HepG2 (cell line): ENCODE measurements around the gene CDK3. TPM values are rescaled to one million over a fixed set of nuclear protein-coding genes. Genes with fewer than 3 reads are reported as not detected.

Experiments
- KLF16 ChIP-seq, 2 experiments: sonication (generic) in 1 of 2; formaldehyde crosslinking in 1 of 2; IDR thresholded peaks; 2 replicates each; pipeline versions ENCODE4 v1.6.1 to v1.8.0; 2016 to 2023; ENCODE audit warnings: missing genetic modification reagents in 2 of 2, missing compliant biosample characterization in 1 of 2
- NPAS2 ChIP-seq: sonication (generic); formaldehyde crosslinking; IDR thresholded peaks from 2 replicates; pipeline ENCODE4 v1.8.0; 2022; ENCODE audit warnings: mild to moderate bottlenecking, missing genetic modification reagents, borderline replicate concordance
- NR2F6 ChIP-seq, 2 experiments: IDR thresholded peaks; 2 replicates each; pipeline ENCODE4 v1.6.1; 2016; ENCODE audit warnings: antibody characterized with exemption in 1 of 2, mild to moderate bottlenecking in 1 of 2
- SOX6 ChIP-seq, 2 experiments: fragments of 450-650 bp in 1 of 2; sonication (generic) in 1 of 2; formaldehyde crosslinking in 1 of 2; IDR thresholded peaks; 2 replicates each; pipeline versions ENCODE4 v1.4.0 to v1.6.1; 2017 to 2020; ENCODE audit warnings: antibody characterized with exemption in 1 of 2, mild to moderate bottlenecking in 1 of 2, missing genetic modification reagents in 1 of 2
- ZBED4 ChIP-seq: sonication (generic); formaldehyde crosslinking; IDR thresholded peaks from 2 replicates; pipeline ENCODE4 v1.4.0; 2020; ENCODE audit warnings: missing genetic modification reagents, borderline replicate concordance
- ZBTB40 ChIP-seq, 2 experiments: fragments of 450-650 bp in 1 of 2; sonication (generic) in 1 of 2; formaldehyde crosslinking in 1 of 2; IDR thresholded peaks; 2 replicates each; pipeline versions ENCODE4 v1.6.1 to v1.8.0; 2016 to 2022; ENCODE audit warnings: antibody characterized with exemption in 1 of 2, mild to moderate bottlenecking in 1 of 2, missing genetic modification reagents in 1 of 2
- ZNF343 ChIP-seq: sonication (generic); formaldehyde crosslinking; IDR thresholded peaks from 2 replicates; pipeline ENCODE4 v1.4.0; 2020; ENCODE audit warnings: mild to moderate bottlenecking, missing genetic modification reagents
- ZNF687 ChIP-seq: sonication (generic); formaldehyde crosslinking; IDR thresholded peaks from 2 replicates; pipeline ENCODE4 v1.5.1; 2020; ENCODE audit warnings: mild to moderate bottlenecking, missing genetic modification reagents, moderate library complexity
- polyA plus RNA-seq, 8 experiments: library from polyadenylated mRNA; depleted of rRNA in 3 of 8; stranded (reverse) in 7 of 8; unstranded in 1 of 8; fragments of >200 nt; fragmentation: Illumina TruSeq in 4 of 8; extraction: Trizol in 4 of 8; gene quantifications; 2 replicates each; pipeline versions ENCODE4 v1.2.1 to v1.2.3, GENCODE V29; 2011 to 2016; ENCODE audit warnings: low read depth in 4 of 8, missing spikeins in 1 of 8, mixed read lengths in 1 of 8; ENCODE audit not compliant: insufficient read depth in 1 of 8
- total RNA-seq, 5 experiments: library from RNA; depleted of rRNA; stranded (reverse); fragments of >200 nt; fragmentation: Illumina TruSeq; extraction: Trizol; gene quantifications; 2 replicates each; pipeline ENCODE4 v1.2.3, GENCODE V29; 2016; ENCODE audit warnings: low read depth in 1 of 5

The CDK3 gene
- total and polyA plus RNA-seq, 2 of the 13 experiments (the other 11 are each of a cell fraction or from before 2014, with no cell fraction given): 5.8 to 11.4 TPM

- TF ChIP-seq ZNF687 (CRISPR knock-in tag) (peak; percentile 68), NPAS2 (CRISPR knock-in tag) (no peak), KLF16 (CRISPR knock-in tag; IDR thresholded peaks at IDR 0.05) (0 out of 4 replicates have a peak, but pooled peaks of 1 of the 2 experiments have one; percentile 52), SOX6 (IDR thresholded peaks at IDR 0.05) (no peak), SOX6 (CRISPR knock-in tag; IDR thresholded peaks at IDR 0.05) (0 out of 2 replicates have a peak, but pooled peaks have one; percentile 44), ZBTB40 (IDR thresholded peaks at IDR 0.05) (no peak), ZBTB40 (CRISPR knock-in tag; IDR thresholded peaks at IDR 0.05) (no peak), NR2F6 (IDR thresholded peaks at IDR 0.05) (no peak; the same call in 1 of the 2 replicates), NR2F6 (CRISPR knock-in tag; IDR thresholded peaks at IDR 0.05) (0 out of 2 replicates have a peak, but pooled peaks have one; percentile 15), ZNF343 (CRISPR knock-in tag) (no peak), ZBED4 (no peak)
Observed at GRCh38 chr17:76014100-76014924, 13.7 kb downstream of the CDK3 start (continued).
